HG02870 (cell line): ENCODE results near the gene SKA1.
"Not testable (repeated sequence)": the region's sequence is repeated elsewhere in the genome, so short reads cannot be mapped to it uniquely, and the experiment has no call there.

Experiments
- ATAC-seq: cut with Tn5 transposase; IDR thresholded peaks from one replicate; pipeline ENCODE4 v1.9.1; 2021; ENCODE audit warnings: mild to moderate bottlenecking, moderate library complexity; ENCODE audit not compliant: unreplicated experiment

The SKA1 gene

DNA sequence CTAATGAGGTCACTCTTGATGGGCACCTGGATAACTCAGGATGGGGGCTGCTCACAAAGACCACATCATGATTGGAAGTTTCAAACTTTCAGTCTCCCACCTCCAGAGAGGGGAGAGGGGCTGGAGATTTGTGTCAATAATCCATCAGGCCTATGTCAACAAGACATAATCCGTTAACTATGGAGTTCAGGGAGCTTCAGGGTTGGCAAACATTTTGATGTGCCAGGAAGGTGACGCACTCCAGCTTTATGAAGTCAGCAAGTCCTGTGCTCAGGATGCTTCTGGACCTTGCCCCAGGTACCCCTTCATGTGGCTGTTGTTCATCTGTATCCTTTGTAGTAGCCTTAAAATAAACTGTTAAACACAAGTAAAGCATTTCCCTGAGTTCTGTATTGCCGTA lies 19.0 kb downstream of the SKA1 start:
- ATAC-seq = no peak

- no peak for ATAC-seq
Measured at GRCh38 chr18:50395093-50395492, 20.2 kb downstream of the SKA1 start.

GRCh38 chr18:50396005-50396660 lies 21.3 kb downstream of the SKA1 start:
- ATAC-seq = no peak

DNA sequence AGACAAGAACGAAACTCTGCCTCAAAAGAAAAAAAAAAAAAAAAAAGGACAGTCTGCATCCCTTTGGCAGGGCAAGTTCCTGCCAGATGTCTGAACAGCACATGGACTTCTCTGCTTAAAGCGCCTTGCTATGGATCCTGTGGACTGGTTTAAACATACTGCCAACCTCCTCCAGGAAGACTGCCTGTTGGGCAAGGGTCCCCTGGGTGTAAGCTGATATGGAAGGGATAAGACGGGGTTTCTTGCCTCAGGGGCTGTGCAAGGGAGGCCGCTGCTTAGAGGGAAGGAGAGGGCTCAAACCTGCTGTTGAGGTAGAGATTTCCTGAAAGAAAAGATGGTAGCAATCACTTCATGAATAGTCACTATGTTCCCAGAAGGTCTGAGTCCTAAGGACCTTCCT lies 22.2 kb downstream of the SKA1 start:
- no peak for ATAC-seq

GRCh38 chr18:50398099-50398498 lies 23.3 kb downstream of the SKA1 start:
- ATAC-seq = no peak

GRCh38 chr18:50398947-50399346 lies 24.1 kb downstream of the SKA1 start:
- ATAC-seq = no peak

DNA sequence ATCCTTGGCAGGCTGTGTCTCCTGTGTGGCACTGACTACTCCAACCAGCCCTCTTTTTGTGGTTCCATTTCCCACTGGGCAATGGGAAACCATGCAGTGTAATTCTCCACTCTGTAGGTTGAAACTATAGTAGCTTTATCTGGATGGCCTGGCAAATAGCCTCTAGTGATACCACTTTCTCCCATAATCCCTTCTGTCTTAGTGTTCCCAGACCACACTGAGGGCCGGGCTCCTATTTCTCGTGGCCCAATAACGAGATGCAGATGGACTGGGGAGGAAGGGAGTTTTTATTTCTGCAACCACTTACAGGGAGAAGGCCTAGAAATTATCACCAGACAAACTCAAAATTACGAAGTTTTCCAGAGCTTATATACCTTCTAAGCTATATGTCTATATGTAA lies 24.7 kb downstream of the SKA1 start:
- ATAC-seq = no peak

DNA sequence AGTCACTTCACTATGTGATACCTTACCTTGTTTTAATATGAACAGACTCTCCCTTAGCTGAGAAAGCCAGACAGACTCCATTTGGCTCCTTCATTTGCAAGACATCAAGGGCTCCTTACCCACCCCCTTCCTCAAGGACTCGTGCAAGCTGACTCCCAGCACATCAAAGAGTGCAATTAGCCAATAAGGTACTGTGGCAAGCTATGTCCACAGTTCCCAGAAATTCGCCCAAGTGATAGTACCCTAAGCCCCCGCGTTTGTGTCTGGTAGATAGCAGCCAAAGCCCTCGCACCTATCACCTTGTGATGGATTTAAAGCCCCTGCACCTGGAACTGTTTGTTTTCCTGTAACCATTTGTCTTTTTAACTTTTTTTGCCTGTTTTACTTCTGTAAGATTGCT lies 25.6 kb downstream of the SKA1 start:
- not testable (repeated sequence) for ATAC-seq

DNA sequence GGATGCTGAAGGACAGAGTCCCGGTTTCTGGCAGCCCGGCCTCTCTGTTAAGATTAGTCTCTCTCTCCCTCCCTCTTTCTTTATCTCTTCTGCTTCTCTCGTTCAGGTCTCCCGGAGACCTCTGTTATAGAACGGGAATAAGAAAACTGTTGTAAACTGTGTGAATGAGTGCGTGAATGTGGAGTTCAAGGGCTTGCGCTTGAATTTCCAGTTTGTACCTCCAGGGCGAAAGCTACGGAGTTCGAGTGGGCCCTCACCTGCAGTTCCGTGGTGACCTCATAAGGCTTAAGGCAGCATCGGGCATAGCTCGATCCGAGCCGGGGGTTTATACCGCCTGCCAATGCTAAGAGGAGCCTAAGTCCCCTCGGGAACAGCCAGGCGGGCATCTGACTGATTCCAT lies 26.4 kb downstream of the SKA1 start:
- no peak for ATAC-seq

GRCh38 chr18:50401888-50402287 lies 27.0 kb downstream of the SKA1 start:
- ATAC-seq = no peak

GRCh38 chr18:50404752-50405581 lies 30.1 kb downstream of the SKA1 start:
- not testable (repeated sequence) for ATAC-seq

- ATAC-seq = no peak
Measured at GRCh38 chr18:50405582-50406271, 30.9 kb downstream of the SKA1 start.

DNA sequence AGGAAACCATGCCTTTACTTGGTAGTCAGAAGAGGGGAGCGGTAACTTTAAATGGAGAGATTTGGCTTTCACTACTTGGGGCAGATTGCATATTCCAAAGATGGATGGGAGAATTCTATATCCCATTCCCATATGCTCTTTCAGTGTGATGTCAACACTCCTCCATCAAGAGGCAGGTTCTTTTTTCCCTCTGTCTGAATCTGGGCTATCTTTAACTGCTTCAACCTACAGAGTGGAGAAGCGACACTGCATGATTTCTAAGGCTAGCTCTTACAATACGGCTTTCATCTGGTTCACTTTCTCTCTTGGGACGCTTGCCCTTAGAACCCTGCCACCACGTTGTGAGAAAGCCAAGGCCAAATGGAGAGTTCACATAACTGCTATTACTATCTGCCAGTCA lies 34.4 kb downstream of the SKA1 start:
- ATAC-seq = no peak

DNA sequence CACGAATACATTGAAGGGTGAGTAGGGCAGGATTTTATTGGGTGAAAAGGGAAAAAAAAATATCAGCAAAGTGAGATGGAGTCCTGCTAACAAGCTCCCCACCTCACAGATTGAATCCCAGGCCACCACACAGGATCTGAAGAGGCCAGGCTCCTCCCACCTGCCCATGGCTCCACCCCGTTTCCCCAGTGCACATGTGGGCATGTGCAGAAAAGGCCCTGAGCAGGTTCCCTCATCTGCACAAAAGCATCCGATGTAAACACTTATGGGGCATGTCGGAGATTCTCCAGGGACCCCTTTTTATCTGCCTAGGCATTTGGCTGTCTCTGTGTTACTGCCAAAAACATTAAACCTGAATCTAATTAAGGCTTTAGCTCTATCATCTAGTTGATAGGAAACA lies 35.2 kb downstream of the SKA1 start:
- no peak for ATAC-seq

DNA sequence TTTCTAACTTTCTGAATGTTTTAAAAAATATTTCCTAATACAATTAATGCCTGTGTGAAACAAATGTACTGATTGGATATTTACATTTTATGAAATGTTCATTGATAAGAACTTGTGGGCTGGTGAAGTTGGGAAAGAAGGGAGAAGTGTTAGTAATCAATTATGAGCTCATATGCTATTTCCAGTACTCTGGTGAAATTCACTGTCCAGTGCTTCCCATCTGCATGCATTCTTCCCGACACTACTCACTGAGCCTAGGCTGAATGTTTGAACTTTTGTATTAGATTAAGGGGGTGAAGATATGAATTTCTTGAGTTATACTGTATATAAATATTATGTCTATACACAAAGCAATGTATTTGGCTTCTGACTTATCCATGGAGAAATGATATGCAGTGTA lies 36.0 kb downstream of the SKA1 start:
- ATAC-seq = no peak

DNA sequence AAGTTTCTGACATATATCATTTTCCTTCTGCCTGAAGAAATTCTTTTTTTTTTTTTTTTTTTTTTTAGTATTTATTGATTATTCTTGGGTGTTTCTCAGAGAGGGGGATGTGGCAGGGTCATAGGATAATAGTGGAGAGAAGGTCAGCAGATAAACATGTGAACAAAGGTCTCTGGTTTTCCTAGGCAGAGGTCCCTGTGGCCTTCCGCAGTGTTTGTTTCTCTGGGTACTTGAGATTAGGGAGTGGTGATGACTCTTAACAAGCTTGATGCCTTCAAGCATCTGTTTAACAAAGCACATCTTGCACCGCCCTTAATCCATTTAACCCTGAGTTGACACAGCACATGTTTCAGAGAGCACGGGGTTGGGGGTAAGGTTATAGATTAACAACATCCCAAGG lies 42.0 kb downstream of the SKA1 start:
- not testable (repeated sequence) for ATAC-seq

DNA sequence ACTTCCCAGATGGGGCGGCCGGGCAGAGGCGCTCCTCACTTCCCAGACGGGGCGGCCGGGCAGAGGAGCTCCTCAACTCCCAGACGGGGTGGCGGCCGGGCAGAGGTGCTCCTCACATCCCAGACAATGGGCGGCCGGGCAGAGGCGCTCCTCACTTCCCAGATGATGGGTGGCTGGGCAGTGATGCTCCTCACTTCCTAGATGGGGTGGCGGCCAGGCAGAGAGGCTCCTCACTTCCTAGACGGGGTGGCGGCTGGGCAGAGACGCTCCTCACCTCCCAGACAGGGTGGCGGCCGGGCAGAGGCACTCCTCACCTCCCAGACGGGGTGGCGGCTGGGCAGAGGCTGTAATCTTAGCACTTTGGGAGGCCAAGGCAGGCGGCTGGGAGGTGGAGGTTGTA lies 42.9 kb downstream of the SKA1 start:
- ATAC-seq = not testable (repeated sequence)

GRCh38 chr18:50418650-50419049 lies 43.8 kb downstream of the SKA1 start:
- no peak for ATAC-seq

DNA sequence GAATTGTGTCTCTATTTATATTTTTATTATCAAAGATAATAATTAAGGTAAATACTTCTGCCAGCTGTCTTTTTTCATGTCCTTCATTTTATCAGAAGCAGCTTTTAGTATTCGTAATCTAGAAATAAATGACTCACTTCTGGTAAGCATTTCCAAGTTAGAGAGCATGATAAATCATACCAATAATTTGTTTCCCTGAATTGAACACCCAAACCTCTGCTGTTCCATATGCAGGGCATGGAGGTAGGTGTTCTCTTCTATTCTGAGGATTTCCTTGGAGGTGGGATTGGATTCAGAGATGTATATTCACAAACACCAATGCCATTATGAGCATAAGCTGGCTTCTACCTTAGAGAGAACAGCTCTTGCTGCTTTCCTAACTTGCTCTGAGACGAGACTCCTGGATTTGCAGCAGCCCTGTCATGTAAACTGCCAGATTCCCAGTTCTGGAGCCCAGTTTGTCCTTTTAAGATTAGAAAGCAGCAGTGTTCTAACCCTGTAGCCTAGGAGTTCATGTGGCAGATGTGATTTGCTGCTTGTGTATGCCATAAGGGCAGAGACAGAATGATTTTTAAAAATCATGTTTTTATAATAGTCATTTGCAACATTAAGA lies 47.5 kb downstream of the SKA1 start:
- ATAC-seq = no peak

DNA sequence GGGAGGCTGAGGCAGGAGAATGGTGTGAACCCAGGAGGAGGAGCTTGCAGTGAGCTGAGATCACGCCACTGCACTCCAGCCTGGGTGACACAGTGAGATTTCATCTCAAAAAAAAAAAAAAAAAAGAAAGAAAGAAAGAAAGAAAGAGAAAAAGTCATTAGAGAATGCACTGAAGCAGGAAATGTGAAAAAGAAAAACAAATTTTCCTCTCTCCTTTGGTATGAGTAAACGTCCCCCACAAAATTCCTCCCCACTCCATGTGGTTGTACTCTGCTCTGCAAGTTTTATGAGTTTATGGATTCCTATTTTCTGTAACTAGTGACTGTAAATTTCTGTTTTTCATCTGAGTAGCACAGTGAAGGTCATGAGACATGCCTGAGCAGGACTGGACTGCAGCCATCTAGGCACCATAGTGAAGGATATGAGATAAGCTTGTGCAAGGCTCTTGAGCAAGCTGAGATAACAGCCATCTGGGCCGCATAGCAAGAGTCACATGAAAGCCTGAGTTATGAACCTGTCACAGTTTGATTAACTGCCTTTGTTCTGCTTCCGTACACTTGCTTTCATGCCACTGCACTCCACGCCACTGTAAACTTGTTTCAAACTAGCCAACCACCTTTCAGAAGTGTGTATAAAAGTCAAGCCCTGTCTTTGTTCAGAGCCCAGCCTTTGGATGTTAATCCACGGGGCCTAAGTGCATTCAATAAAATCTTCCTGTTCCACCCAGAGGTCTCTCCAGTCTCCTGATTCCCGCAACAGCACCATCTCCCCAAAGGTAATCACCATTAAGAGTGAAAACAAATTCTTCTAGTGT lies 50.2 kb downstream of the SKA1 start:
- ATAC-seq = no peak

- no peak for ATAC-seq
Measured at GRCh38 chr18:50427896-50428295, 53.0 kb downstream of the SKA1 start.
